ENCODE measurements around the gene SLC6A5. TPM values are rescaled to one million over a fixed set of nuclear protein-coding genes. Genes with fewer than 3 reads are reported as not detected.

Gene SLC6A5
- total and polyA plus RNA-seq, 10 of the 15 experiments (the other 5 are each of a cell fraction or from before 2014, with no cell fraction given): 0.01 TPM; not detected in 9

GRCh38 chr11:20608934-20609333 is 9.5 kb downstream of the SLC6A5 start:
- H3K79me2 ChIP-seq (ENCODE audit: control insufficient read depth, insufficient read depth, low read length): no peaks in the 10 kb centered on the region
- in situ Hi-C loops (cut with MboI) (loop anchor here (5.0 kb wide), 1 partner anchor 217 kb away; no protein-coding TSS in a partner anchor), intact Hi-C loops (cut with micrococcal nuclease; ENCODE audit: unreplicated experiment) (no loop called here)
- H3K27ac ChIP-seq (ENCODE audit: control insufficient read depth, insufficient read depth): no peak overlapping the region
- no peak overlapping the region for H3K4me3 ChIP-seq
- no peak overlapping the region for H3K9ac ChIP-seq (ENCODE audit: control insufficient read depth, insufficient read depth, low read length)
- ChIA-PET RAD21 (ENCODE audit: unreplicated experiment) (interaction anchor here (1.2 to 2.4 kb wide), 4 partner anchors 209 to 481 kb away, joined by 3 to 18 read pairs (median 11); no protein-coding TSS in a partner anchor), SMC1A (ENCODE audit: uncharacterized antibody, unreplicated experiment) (interaction anchor here (1.2 to 4.0 kb wide), 3 partner anchors 14 to 212 kb away, joined by 3 to 24 read pairs (median 4); no protein-coding TSS in a partner anchor), POLR2A (no interaction called here), CTCF (interaction anchor here (0.7 to 5.4 kb wide), 9 partner anchors 16 to 481 kb away, joined by 3 to 73 read pairs (median 3); no protein-coding TSS in a partner anchor)
- WGBS (ENCODE audit: insufficient coverage, insufficient replicate concordance, low lambda C conversion rate, missing lambda C conversion rate): 48% methylated on average over 3 of the region's 3 CpGs
- no TSS peak for BruUV-seq (replicated peaks)
- TF ChIP-seq SKIL (IDR thresholded peaks at IDR 0.05; ENCODE audit: low read depth, poor library complexity, severe bottlenecking) (no peak), RELA (IDR thresholded peaks at IDR 0.05; ENCODE audit: borderline replicate concordance, partially characterized antibody) (no peak), CHD1 (IDR thresholded peaks at IDR 0.05; ENCODE audit: low read depth, low read length) (no peak), LARP7 (IDR thresholded peaks at IDR 0.05) (no peak), SMAD1 (IDR thresholded peaks at IDR 0.05; ENCODE audit: low read depth, partially characterized antibody) (no peak), ATF2 (IDR thresholded peaks at IDR 0.05; ENCODE audit: low read length) (no peak), RCOR1 (conservative IDR thresholded peaks at IDR 0.05; ENCODE audit: low read depth, low read length) (no peak)
- no peaks in the 10 kb centered on the region for H3K36me3 ChIP-seq (ENCODE audit: control insufficient read depth in 2 of 2, insufficient read depth in 2 of 2, low read length in 1 of 2)
- H4K20me1 ChIP-seq (ENCODE audit: control insufficient read depth, insufficient read depth): no peaks in the 10 kb centered on the region
- peaks cover 4% of the 10 kb centered on the region; the same call in 1 of the 2 replicates for H3K4me1 ChIP-seq (ENCODE audit: control insufficient read depth, insufficient read depth, low read length)
- no peaks in the 10 kb centered on the region for H3K9me3 ChIP-seq (replicated peaks; ENCODE audit: control insufficient read depth, insufficient read depth, low read length)
- no peak for ATAC-seq
- no peak for FAIRE-seq
- no peak for DNase-seq (ENCODE audit: low read depth, low spot score)
- H2AFZ ChIP-seq (ENCODE audit: control insufficient read depth, low read depth, low read length): no peak overlapping the region
- H3K4me2 ChIP-seq (ENCODE audit: control insufficient read depth, insufficient read depth): no peak overlapping the region
- peaks cover 5 to 20% of the 10 kb centered on the region in 2 experiments for H3K27me3 ChIP-seq (replicated peaks in 1 of 2; ENCODE audit: control insufficient read depth in 2 of 2, insufficient read depth in 2 of 2, low read length in 1 of 2)

All from GM12878 (cell line).